GM12878 (cell line): ENCODE measurements around the gene ZNF80. TPM values are rescaled to one million over a fixed set of nuclear protein-coding genes. Genes with fewer than 3 reads are reported as not detected.

Experiments used
- ATAC-seq: fragments of 200-7000 bp; cut with Tn5 transposase; 3 replicates; pipeline ENCODE4 v1.9.1; 2020; ENCODE audit warnings: mild to moderate bottlenecking, moderate library complexity
- BruUV-seq: library from RNA; stranded (reverse); fragments of 400-500 nt; replicated peaks from 2 replicates; lab custom pipeline; 2021; lab: Mats Ljungman, UMichigan
- CTCF ChIA-PET: fragments of 300-600 bp; sonication (Branson Sonifier 250); formaldehyde crosslinking; extraction: SDS; loops from one replicate; lab custom pipeline; 2021; ENCODE audit warnings: inconsistent platforms; lab: Yijun Ruan, JAX
- POLR2A ChIA-PET: fragments of 350-600 bp; formaldehyde crosslinking; extraction: SDS; loops from one replicate; lab custom pipeline; 2021; ENCODE audit warnings: inconsistent platforms; lab: Charles Lee
- RAD21 ChIA-PET: fragments of 300-600 bp; sonication (Branson Sonifier 250); formaldehyde crosslinking; loops from one replicate; lab custom pipeline; 2023; ENCODE audit warnings: antibody characterized with exemption; ENCODE audit not compliant: unreplicated experiment; lab: Charles Lee
- SMC1A ChIA-PET: fragments of 300-600 bp; sonication (Branson Sonifier 250); formaldehyde crosslinking; loops from one replicate; lab custom pipeline; 2023; ENCODE audit not compliant: unreplicated experiment, uncharacterized antibody; lab: Charles Lee
- DNase-seq: peaks from one replicate; pipeline ENCODE4 v3.0.0-alpha.2; 2011; ENCODE audit warnings: low read depth, low spot score
- FAIRE-seq: peaks from 3 replicates; lab custom pipeline; 2011; peaks lifted over from hg19 to GRCh38; lab: Jason Lieb, UNC
- H2AFZ ChIP-seq: 2 replicates; pipeline ENCODE4 v1.6.0; 2011; ENCODE audit warnings: low read depth, low read length, control low read depth; ENCODE audit not compliant: control insufficient read depth
- H3K27ac ChIP-seq: 2 replicates; pipeline ENCODE4 v1.5.1; 2011; ENCODE audit warnings: control low read depth; ENCODE audit not compliant: control insufficient read depth, insufficient read depth
- H3K27me3 ChIP-seq, 2 experiments: replicated peaks in 1 of 2; 2 replicates each; pipeline versions ENCODE4 v1.6.0 to v1.6.1; 2011; ENCODE audit warnings: low read length in 1 of 2; ENCODE audit not compliant: control insufficient read depth in 2 of 2, insufficient read depth in 2 of 2
- H3K36me3 ChIP-seq, 2 experiments: 2 replicates each; pipeline ENCODE4 v1.5.1; 2011; ENCODE audit warnings: low read length in 1 of 2; ENCODE audit not compliant: control insufficient read depth in 2 of 2, insufficient read depth in 2 of 2
- H3K4me1 ChIP-seq: 2 replicates; pipeline ENCODE4 v1.6.1; 2011; ENCODE audit warnings: mild to moderate bottlenecking, low read length, moderate library complexity, mixed read lengths; ENCODE audit not compliant: control insufficient read depth, insufficient read depth
- H3K4me2 ChIP-seq: 2 replicates; pipeline ENCODE4 v1.6.0; 2011; ENCODE audit warnings: control low read depth; ENCODE audit not compliant: control insufficient read depth, insufficient read depth
- H3K4me3 ChIP-seq: fragments of 200-600 bp; sonication (generic); 2 replicates; pipeline ENCODE4 v1.5.1; 2016
- H3K79me2 ChIP-seq: 2 replicates; pipeline ENCODE4 v1.6.0; 2011; ENCODE audit warnings: low read length; ENCODE audit not compliant: control insufficient read depth, insufficient read depth
- H3K9ac ChIP-seq: 2 replicates; pipeline ENCODE4 v1.8.0; 2011; ENCODE audit warnings: low read length, control low read depth, mixed read lengths; ENCODE audit not compliant: control insufficient read depth, insufficient read depth
- H3K9me3 ChIP-seq: replicated peaks from 3 replicates; pipeline ENCODE4 v1.5.1; 2011; ENCODE audit warnings: mild to moderate bottlenecking, low read length; ENCODE audit not compliant: control insufficient read depth, insufficient read depth
- H4K20me1 ChIP-seq: 2 replicates; pipeline ENCODE4 v1.6.0; 2011; ENCODE audit not compliant: control insufficient read depth, insufficient read depth
- CBX5 ChIP-seq: sonication (generic); IDR thresholded peaks from 2 replicates; pipeline ENCODE4 v1.6.1; 2016; ENCODE audit warnings: low read depth, moderate library complexity, mild to moderate bottlenecking, inconsistent platforms
- CEBPB ChIP-seq, 2 experiments: fragments of 150-350 bp in 1 of 2; IDR thresholded peaks; 2 replicates each; pipeline ENCODE4 v1.6.1; 2012 to 2014; ENCODE audit warnings: low read depth in 2 of 2, low read length in 2 of 2, borderline replicate concordance in 1 of 2, inconsistent platforms in 1 of 2
- CHD1 ChIP-seq: IDR thresholded peaks from 2 replicates; pipeline ENCODE4 v1.6.1; 2012; ENCODE audit warnings: low read depth, low read length, improper control_type of control experiment
- LARP7 ChIP-seq: fragments of 450-650 bp; IDR thresholded peaks from 2 replicates; pipeline ENCODE4 v1.6.1; 2017; ENCODE audit warnings: mild to moderate bottlenecking
- NR2F1 ChIP-seq: fragments of 450-650 bp; conservative IDR thresholded peaks from 2 replicates; pipeline ENCODE4 v1.6.1; 2017; ENCODE audit warnings: mild to moderate bottlenecking
- POU2F2 ChIP-seq: IDR thresholded peaks from 3 replicates; pipeline ENCODE4 v1.6.1; 2011; ENCODE audit warnings: low read depth, mild to moderate bottlenecking, low read length, borderline replicate concordance
- RFX5 ChIP-seq: IDR thresholded peaks from 2 replicates; pipeline ENCODE4 v1.6.1; 2011; ENCODE audit warnings: low read depth, low read length, improper control_type of control experiment
- USF2 ChIP-seq: IDR thresholded peaks from 2 replicates; pipeline ENCODE4 v1.6.1; 2011; ENCODE audit warnings: low read depth, low read length, improper control_type of control experiment, borderline replicate concordance
- YBX1 ChIP-seq: fragments of 450-650 bp; IDR thresholded peaks from 2 replicates; pipeline ENCODE4 v1.6.1; 2016; ENCODE audit warnings: antibody characterized with exemption
- WGBS: methylation state at CpG from one replicate; pipeline ENCODE4 v1.1.6; 2016; ENCODE audit warnings: low lambda C conversion rate; ENCODE audit not compliant: insufficient replicate concordance, insufficient coverage; ENCODE audit errors: missing lambda C conversion rate; 5-methylcytosine and 5-hydroxymethylcytosine counted together
- in situ Hi-C: fragments of 300-500 bp; cut with MboI; formaldehyde crosslinking; loops from 9 replicates; pipeline ENCODE4 v1.14.3; 2018; ENCODE audit warnings: mixed read lengths
- intact Hi-C: fragments of 100-400 bp; cut with micrococcal nuclease; formaldehyde crosslinking; loops from one replicate; pipeline ENCODE4 v1.14.2; 2022; ENCODE audit not compliant: unreplicated experiment
- polyA plus RNA-seq, 11 experiments: library from polyadenylated mRNA; depleted of rRNA in 4 of 11; unstranded in 6 of 11; stranded (reverse) in 5 of 11; fragments of >200 nt; fragmentation: Nextera tagmentation in 4 of 11; fragmentation: Illumina TruSeq in 1 of 11; extraction: Ambion mirVana in 4 of 11; extraction: Trizol in 1 of 11; gene quantifications; 1 replicate in 1 of 11; 2 replicates in 10 of 11; pipeline versions ENCODE4 v1.2.1 to v1.2.3, GENCODE V29; 2011 to 2016; ENCODE audit warnings: inconsistent platforms in 2 of 11, missing spikeins in 2 of 11, low read depth in 1 of 11
- total RNA-seq, 4 experiments: library from RNA; depleted of rRNA in 3 of 4; stranded (reverse); fragments of >200 nt in 3 of 4; fragmentation: Illumina TruSeq in 1 of 4; extraction: Trizol in 1 of 4; gene quantifications; 2 replicates each; pipeline versions ENCODE4 v1.2.1 to v1.2.3, GENCODE V29; 2013 to 2021

The ZNF80 gene
- total and polyA plus RNA-seq, 10 of the 15 experiments (the other 5 are each of a cell fraction or from before 2014, with no cell fraction given), result not detected

- Histone ChIP-seq H3K4me2 (no peak overlapping the region), H3K36me3 (no peaks in the 10 kb centered on the region), H3K27me3 (no peaks in the 10 kb centered on the region; a peak in 2 of 4 replicates), H4K20me1 (no peaks in the 10 kb centered on the region), H3K27ac (no peak overlapping the region), H3K9me3 (no peaks in the 10 kb centered on the region; the same call in 2 of the 3 replicates), H3K9ac (no peak overlapping the region), H2AFZ (no peak overlapping the region), H3K4me3 (no peak overlapping the region), H3K79me2 (no peaks in the 10 kb centered on the region), H3K4me1 (no peaks in the 10 kb centered on the region)
- CTCF ChIA-PET, result no interaction called here
- POLR2A ChIA-PET, result no interaction called here
- ATAC-seq (no peak), DNase-seq (no peak), FAIRE-seq (no peak)
- RAD21 ChIA-PET, result no interaction called here
- TF ChIP-seq NR2F1 (no peak), POU2F2 (no peak), YBX1 (no peak), USF2 (no peak), RFX5 (no peak), CHD1 (no peak), CBX5 (no peak), CEBPB (IDR thresholded peaks at IDR 0.05; ENCODE audit: borderline replicate concordance in 1 of 2, low read depth in 2 of 2, low read length in 2 of 2) (no peak), LARP7 (no peak)
- SMC1A ChIA-PET, result interaction anchor here (1.5 kb wide), 1 partner anchor 55 kb away, joined by 3 read pairs; no protein-coding TSS in a partner anchor
- WGBS, result 32% methylated on average over 3 of the region's 3 CpGs
- intact Hi-C loops, result no loop called here
- no TSS peak for BruUV-seq
- in situ Hi-C loops, result no loop called here
These were observed 1.9 kb downstream of the ZNF80 start for GRCh38 chr3:114235431-114235830.
